ENCODE measurements around the gene GPHN. TPM values are rescaled to one million over a fixed set of nuclear protein-coding genes. Genes with fewer than 3 reads are reported as not detected.

GPHN gene
- total and polyA plus RNA-seq, 2 of the 4 experiments (the other 2 are of a cell fraction) = 8.0 to 8.1 TPM

- H3K4me2 ChIP-seq (ENCODE audit: low read depth, low read length) = no peak overlapping the region
- no peak for DNase-seq
- no peak overlapping the region for H3K56ac ChIP-seq (ENCODE audit: extremely low read depth, insufficient read depth, low read length)
- ChIA-PET CTCF (interaction anchor here (0.9 kb wide), 1 partner anchor 16 kb away, joined by 3 read pairs; no protein-coding TSS in a partner anchor), POLR2A (ENCODE audit: unreplicated experiment) (interaction anchor here (0.6 kb wide), 1 partner anchor 18 kb away, joined by 4 read pairs; no protein-coding TSS in a partner anchor)
- no peaks in the 10 kb centered on the region for H3K27me3 ChIP-seq (ENCODE audit: control insufficient read depth, insufficient read depth, low read length)
- no peak overlapping the region for H2AK5ac ChIP-seq (ENCODE audit: low read depth, low read length)
- H3K79me1 ChIP-seq (ENCODE audit: low read depth in 1 of 2, low read length in 2 of 2) = no peaks in the 10 kb centered on the region; a peak in 1 of 4 replicates
- TF ChIP-seq RCOR1 (IDR thresholded peaks at IDR 0.05; ENCODE audit: insufficient replicate concordance, low read length) (no peak), MXI1 (IDR thresholded peaks at IDR 0.05; ENCODE audit: borderline replicate concordance, low read depth, low read length) (no peak), CHD1 (IDR thresholded peaks at IDR 0.05; ENCODE audit: low read depth, low read length) (no peak), RAD21 (IDR thresholded peaks at IDR 0.05; ENCODE audit: low read length) (no peak), MAZ (IDR thresholded peaks at IDR 0.05; ENCODE audit: borderline replicate concordance, low read depth, low read length) (no peak), MAFK (IDR thresholded peaks at IDR 0.05; ENCODE audit: low read depth, low read length) (no peak), USF2 (IDR thresholded peaks at IDR 0.05; ENCODE audit: low read depth, low read length) (no peak), CEBPB (IDR thresholded peaks at IDR 0.05; ENCODE audit: low read depth, low read length) (no peak), BHLHE40 (IDR thresholded peaks at IDR 0.05; ENCODE audit: low read depth, low read length) (no peak)
- WGBS, 2 experiments (ENCODE audit: extremely low coverage in 2 of 2, insufficient read length in 1 of 2) = no CpG with 5 or more reads among the region's 3 CpGs
- no peak overlapping the region for H2AK9ac ChIP-seq (replicated peaks; ENCODE audit: low read depth, low read length, poor library complexity)
- no peak overlapping the region for H2BK20ac ChIP-seq (ENCODE audit: low read depth, low read length)
- H2BK5ac ChIP-seq (ENCODE audit: low read depth, low read length, poor library complexity, severe bottlenecking) = no peak overlapping the region
- no peak overlapping the region for H2BK15ac ChIP-seq (ENCODE audit: low read depth, low read length)
- H3K23ac ChIP-seq (ENCODE audit: low read depth, low read length) = no peak overlapping the region
- in situ Hi-C loops (cut with MboI; ENCODE audit: low sequenced_read_pairs) (no loop called here), intact Hi-C loops (cut with micrococcal nuclease) (no loop called here), dilution Hi-C loops (cut with HindIII; ENCODE audit: low sequenced_read_pairs, unreplicated experiment) (no loop called here)
- H4K8ac ChIP-seq (ENCODE audit: low read depth in 2 of 2, low read length in 2 of 2) = no peak overlapping the region
- ATAC-seq (ENCODE audit: low read depth) = no peak
- no peaks in the 10 kb centered on the region for H3K9me3 ChIP-seq (ENCODE audit: control insufficient read depth, insufficient read depth, low read length)
- no peaks in the 10 kb centered on the region for H3K4me1 ChIP-seq (ENCODE audit: control insufficient read depth, insufficient read depth, low read length)
- H3K4me3 ChIP-seq (ENCODE audit: insufficient read depth, low read depth, low read length) = no peak overlapping the region
- H4K91ac ChIP-seq (ENCODE audit: insufficient read depth, low read depth, low read length) = no peak overlapping the region
- no peak overlapping the region for H3K14ac ChIP-seq (replicated peaks; ENCODE audit: low read depth, low read length)
- no peak overlapping the region for H2AFZ ChIP-seq (replicated peaks; ENCODE audit: low read length, poor library complexity)
- H3K36me3 ChIP-seq (ENCODE audit: control insufficient read depth, insufficient read depth, low read length) = no peaks in the 10 kb centered on the region
- H4K5ac ChIP-seq (ENCODE audit: low read depth, low read length) = no peak overlapping the region
- no peaks in the 10 kb centered on the region for H4K20me1 ChIP-seq (ENCODE audit: insufficient read depth, low read length)
- no peak overlapping the region for H2BK120ac ChIP-seq (ENCODE audit: low read depth, low read length)
- no peaks in the 10 kb centered on the region for H3K9me1 ChIP-seq (ENCODE audit: insufficient read depth, low read length)
- H3K18ac ChIP-seq (ENCODE audit: low read depth, low read length) = no peak overlapping the region
- H3K4ac ChIP-seq (ENCODE audit: low read depth, low read length) = no peak overlapping the region
- no peak overlapping the region for H3K27ac ChIP-seq (ENCODE audit: insufficient read depth, low read length)
- no TSS peak for BruUV-seq (replicated peaks)
- H3K9ac ChIP-seq (ENCODE audit: low read depth, low read length) = no peak overlapping the region
These were observed 31.1 kb downstream of the GPHN start for GRCh38 chr14:66539034-66539433.
